NOMO-1 (cell line): Measurements from ENCODE around the gene C13orf46.
"Not testable (repeated sequence)": the region's sequence is repeated elsewhere in the genome, so short reads cannot be mapped to it uniquely, and the experiment has no call there.

Experiments used
- DNase-seq, 2 experiments: peaks; one replicate each; lab custom pipeline; 2025; ENCODE audit not compliant: unreplicated experiment in 2 of 2; lab: John Stamatoyannopoulos, UW

The C13orf46 gene

DNA sequence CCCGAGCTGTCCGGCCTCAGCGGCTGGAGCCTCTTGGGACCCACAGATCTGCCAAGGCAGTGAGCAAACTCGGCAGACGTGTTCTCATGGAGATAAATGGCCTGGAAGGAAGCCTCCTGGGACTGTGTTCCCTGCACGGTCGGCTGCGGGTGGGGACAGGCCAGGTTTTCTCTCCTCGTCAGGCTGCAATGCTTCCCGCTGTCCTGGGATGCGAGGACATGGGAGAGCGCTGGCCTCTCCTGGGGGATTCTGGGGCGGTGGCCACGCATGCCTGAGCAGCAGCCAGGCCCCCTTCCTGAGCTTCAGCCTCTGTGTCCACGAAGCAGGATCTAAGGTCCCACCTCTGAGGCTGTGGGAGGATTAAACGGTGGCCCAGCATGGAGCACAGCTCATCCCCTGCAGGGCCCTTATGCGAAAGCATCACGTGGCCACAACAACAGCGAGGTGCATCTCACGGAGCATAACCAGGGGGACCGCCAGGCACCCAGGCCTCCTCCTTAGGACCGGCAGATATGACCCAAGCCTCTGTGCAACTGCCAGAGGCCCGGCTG lies 21.2 kb upstream of the C13orf46 start:
- DNase-seq: no peak

DNA sequence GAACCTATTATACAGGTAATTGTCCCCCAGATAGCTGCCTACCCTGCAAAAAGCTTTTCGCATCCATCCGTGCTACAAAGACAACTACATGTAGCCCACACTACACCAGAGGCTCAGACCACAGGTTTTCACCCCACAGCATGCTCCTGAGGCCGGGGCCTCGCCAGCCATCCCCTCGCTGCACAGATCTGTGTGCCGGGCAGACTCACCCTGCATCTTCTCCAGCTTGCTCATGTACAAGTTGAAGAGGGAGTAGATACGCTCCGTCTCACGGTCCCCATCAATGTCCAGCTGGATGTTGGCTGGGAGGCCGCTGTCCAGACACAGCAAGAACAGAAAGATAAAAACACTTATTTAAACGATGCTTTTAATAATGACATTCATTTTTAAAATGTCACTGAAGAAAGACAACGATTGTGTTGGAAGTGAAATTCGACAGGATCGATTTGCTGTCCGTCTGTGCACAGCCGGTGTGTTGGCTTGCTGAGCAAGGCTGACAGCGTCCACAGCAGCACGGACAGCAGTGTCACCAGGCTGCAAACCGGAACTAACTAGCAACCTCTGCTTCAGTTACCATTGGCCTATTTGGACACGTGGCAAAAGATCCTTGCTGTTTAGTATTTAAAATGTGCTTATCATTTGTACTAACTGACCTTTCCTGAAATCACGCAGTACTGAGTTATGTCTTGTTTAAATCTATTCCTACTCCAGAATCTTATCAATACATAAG lies 18.6 kb upstream of the C13orf46 start:
- DNase-seq: no peak

DNA sequence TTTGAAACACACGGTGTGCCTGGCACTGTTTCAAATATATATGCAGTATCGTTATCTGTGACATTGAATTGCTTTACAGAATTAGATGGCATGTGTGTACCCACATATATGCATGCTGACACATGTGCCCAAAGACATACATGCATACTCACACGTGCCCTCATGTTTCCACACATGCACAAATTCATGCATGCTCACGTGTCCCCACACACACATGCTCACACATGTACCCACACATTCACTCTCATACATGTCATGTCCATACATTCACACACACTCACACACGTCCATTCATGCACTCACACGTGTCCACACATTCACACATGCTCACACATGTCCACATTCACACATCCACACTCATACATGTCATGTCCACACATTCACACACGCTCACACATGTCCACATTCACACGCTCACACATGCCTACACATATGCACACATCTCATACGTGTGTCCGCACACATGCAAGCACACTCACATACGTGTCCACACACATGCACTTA lies 17.9 kb upstream of the C13orf46 start:
- no peak for DNase-seq

GRCh38 chr13:113991191-113991669 lies 17.4 kb upstream of the C13orf46 start:
- DNase-seq: no peak

GRCh38 chr13:113990321-113990837 lies 16.5 kb upstream of the C13orf46 start:
- no peak for DNase-seq

DNA sequence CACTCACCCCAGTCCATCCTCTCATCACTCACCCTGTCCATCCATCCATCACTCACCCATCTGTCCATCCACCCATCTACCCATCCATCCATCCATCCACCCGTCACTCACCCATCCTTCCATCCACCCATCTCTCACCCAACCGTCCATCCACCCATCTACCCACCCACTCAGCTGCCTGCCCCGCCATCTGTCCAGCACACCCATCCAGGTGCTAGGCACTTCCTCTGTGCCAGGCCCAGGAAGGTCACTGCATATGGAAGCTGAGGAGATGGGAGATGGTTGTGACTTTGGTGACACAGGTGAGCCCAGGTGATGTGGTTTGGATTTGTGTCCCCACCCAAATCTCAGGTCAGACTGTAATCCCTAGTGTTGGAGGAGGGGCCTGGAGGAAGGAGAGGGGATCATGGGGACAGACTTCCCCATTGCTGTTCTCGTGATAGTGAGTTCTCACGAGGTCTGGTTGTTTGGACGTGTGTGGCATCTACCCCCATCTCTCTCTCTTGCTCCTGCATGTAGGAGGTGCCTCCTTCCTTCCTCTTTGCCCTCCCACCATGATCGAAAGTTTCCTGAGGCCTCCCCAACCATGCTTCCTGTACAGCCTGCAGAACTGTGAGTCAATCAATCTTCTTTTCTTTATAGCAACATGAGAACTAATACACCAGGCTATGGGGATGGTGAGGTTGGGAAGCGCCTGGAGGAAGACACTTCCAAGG lies 15.9 kb upstream of the C13orf46 start:
- DNase-seq: no peak

- not testable (repeated sequence) for DNase-seq
Measured at GRCh38 chr13:113988859-113989258, 15.0 kb upstream of the C13orf46 start.

DNA sequence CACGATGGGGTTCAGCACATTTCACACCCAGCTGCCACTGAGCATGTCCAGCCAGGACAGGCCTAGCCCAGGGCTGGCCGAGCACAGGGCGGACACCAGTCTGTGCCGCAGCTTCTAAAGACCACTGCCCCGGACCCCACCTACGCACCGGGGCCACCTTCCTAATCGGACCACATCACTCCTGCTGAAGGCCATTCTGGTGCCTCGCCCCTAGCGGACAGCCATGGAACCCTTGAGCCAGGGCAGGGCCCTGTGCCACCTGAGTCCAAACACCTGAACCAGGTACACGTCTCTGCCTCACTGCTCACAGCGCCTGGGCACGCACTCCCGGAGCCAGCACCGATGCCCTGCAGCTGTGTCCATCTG lies 8.4 kb upstream of the C13orf46 start:
- DNase-seq: no peak

DNA sequence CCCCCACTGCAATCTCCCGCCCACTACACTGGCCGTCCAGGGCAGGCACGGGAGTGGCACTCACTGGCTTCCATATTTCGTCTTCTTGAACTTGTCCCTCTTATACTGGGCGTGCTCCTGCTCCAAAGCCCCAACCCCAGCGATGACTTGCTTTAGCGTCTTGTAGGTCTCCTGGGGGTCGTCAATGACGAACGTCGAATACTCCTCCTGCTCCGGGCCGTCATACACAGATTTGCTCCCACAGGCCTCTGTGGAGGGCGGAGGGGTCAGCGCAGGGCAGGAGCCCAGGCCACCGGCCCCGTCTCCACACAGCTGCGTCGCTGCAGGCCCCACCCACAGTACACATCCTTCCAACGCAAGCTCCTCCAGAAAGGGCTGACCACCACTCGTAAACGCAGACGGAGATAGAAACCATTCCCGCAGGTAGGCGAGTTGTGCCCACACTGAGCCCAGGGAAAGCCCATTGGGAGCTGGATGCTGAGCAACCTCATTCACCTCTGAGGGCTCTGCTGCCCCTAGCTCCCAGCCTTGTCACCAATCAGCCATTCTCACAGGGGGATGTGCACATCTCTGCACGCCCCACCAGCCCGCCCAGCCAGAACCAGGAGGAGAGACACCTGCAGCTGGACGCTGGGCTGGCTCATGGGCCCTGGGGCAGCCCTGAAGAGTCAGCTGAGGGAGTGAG lies 7.9 kb upstream of the C13orf46 start:
- no peak for DNase-seq

DNA sequence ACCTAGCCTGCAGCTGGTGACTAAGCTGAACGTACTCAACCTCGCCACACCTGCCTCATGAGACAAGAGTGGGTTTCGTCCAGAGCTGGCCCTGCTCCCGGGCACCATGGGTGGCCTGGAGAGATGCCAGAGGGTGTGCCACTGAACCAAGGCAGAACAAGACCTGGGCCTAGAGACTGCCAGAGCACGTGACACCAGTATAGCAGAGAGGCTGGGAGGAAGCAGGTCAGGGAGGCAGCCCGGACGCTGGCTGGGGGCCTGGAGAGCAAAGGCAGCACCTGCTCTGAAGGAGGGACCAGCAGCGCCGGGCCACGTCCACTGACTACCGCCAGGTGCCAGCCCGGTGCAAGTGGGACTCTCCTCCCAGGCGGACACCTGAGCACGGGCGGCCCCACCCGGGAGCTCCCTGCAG lies 7.3 kb upstream of the C13orf46 start:
- DNase-seq: no peak

DNA sequence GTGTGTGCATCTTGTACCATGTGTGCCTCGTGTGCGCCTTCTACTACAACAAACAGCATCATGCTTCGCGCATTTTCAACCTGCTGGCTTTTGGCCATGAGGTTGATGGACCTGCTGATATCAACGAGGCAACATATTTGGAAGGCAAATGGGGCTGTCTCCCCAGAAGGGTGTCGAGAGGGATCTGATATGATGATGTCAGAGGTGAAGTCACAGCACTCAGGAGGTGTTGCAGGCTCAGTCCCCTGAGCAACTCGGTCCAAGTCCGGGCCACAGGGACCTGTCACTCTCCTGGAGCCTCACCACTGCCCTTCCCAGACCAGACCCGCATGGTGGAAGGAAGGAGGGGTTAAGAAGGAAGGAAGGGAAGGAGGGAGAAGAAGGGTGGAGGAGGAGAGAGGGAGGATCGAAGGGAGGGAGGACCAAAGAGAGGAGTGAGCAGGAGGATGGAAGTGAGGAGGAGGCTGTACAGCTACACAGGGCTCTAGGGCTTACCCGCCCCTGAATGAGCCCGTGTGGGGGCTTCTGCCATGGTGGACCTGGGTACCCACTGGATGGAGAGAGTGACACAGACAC lies 6.7 kb upstream of the C13orf46 start:
- DNase-seq: no peak

DNA sequence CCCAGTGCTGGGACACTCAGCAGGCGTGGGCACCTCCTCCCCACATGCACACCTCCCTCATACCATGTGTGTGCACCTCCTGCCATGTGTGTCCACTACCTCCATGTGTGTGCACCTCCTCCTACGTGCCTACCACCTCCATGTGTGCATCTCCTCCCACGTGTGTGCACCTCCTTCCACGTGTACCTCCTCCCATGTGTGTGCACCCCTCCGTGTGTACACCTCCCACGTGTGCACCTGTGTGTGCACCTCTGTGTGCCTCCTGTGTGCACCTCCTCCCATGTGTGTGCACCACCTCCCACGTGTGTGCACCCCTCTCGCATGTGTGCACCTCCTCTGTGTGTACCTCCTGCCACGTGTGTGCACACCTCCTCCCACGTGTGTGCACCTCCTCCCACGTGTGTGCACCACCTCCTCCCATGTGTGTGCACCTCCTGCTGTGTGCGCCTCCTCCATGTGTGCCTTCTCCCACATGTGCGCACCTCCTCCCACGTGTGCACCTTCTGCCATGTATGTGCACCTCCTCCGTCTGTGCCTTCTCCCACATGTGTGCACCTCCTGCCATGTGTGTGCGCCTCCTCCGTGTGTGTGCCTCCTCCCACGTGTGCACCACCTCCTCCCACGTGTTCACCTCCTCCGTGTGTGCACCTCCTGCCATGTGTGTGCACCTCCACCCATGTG lies 6.1 kb upstream of the C13orf46 start:
- no peak for DNase-seq

GRCh38 chr13:113978741-113979481 lies 5.0 kb upstream of the C13orf46 start:
- no peak for DNase-seq

- no peak for DNase-seq
Measured at GRCh38 chr13:113977976-113978375, 4.1 kb upstream of the C13orf46 start.

DNA sequence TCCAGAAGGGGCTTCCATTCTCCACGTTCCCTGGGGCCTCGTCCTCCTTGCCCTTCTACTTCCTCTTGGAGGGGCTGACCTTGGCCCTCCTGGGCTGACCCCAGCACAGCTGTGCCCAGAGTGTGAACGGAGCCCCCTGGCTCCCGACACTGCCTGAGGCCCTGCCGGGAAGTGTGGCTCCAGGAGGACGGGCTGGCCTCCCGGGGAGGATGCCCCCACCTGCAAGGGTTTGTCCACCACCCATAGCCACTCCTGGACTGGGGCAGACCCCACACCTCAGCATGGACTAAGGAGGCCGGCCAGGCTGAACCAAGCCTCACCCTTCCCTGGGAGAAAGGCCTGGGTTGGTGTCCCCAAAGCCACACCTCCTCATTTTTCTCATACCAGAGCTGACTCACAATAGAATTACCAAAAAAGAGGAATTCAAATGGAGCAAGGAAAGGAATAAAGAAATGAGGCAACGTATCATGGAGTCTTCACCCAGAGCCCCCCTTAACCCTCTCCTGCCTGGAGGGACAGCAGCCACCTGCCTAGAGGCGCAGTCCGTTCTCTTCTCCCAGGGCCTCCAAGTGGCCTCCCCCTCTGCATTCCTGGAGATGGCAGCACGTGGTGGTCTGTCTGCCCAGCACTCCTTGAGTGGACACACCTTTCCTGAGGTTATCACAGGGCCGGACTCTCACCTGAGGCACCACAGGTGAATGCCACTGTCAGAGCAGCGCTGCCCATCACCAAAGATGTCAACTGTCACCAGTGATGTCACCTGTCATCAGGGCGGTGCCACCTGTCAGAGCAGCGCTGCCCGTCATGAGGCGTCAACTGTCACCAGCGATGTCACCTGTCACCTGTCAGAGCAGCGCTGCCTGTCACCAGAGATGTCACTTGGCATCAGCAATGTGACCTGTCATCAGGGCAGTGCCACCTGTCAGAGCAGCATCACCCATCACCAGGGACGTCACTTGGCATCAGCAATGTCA lies 3.1 kb upstream of the C13orf46 start:
- DNase-seq: no peak

DNA sequence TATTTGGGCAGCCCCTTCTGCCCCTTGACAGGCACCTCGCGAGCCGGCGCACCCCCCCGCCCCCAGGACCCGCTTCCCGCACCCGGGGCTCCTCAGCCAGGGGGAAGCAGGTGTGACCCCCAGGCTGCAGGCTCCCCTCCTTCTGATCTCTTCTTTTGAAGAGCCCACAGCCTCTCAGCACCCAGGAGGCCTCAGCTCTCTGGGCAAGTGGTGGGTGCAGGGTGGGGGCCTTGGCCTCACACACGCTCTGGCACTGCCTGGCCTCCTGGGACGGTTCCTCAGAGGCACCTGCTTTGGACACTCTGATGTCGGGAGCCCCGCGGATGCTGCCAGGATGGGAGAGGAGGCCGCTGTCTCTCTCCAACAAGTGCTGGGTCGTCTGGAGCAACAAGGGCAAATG lies 1.5 kb upstream of the C13orf46 start:
- DNase-seq: no peak

GRCh38 chr13:113974304-113975281 lies 717 bp upstream of the C13orf46 start:
- DNase-seq: no peak
